Measurements from ENCODE around the gene TBC1D1. TPM values are rescaled to one million over a fixed set of nuclear protein-coding genes. Genes with fewer than 3 reads are reported as not detected.
"Not testable (repeated sequence)": the region's sequence is repeated elsewhere in the genome, so short reads cannot be mapped to it uniquely, and the experiment has no call there.

TBC1D1 gene
- total RNA-seq, 1 donor from 2014 or later: 96.0 TPM

GRCh38 chr4:37917388-37917787 lies 26.5 kb downstream of the TBC1D1 start:
- H3K9me3 ChIP-seq: no peaks in the 10 kb centered on the region
- intact Hi-C loops (cut with DNase I): no loop called here
- no peaks in the 10 kb centered on the region for H3K36me3 ChIP-seq
- no peaks in the 10 kb centered on the region for H3K4me1 ChIP-seq
- H3K27ac ChIP-seq: no peak overlapping the region
- TF ChIP-seq, protein P1, sequence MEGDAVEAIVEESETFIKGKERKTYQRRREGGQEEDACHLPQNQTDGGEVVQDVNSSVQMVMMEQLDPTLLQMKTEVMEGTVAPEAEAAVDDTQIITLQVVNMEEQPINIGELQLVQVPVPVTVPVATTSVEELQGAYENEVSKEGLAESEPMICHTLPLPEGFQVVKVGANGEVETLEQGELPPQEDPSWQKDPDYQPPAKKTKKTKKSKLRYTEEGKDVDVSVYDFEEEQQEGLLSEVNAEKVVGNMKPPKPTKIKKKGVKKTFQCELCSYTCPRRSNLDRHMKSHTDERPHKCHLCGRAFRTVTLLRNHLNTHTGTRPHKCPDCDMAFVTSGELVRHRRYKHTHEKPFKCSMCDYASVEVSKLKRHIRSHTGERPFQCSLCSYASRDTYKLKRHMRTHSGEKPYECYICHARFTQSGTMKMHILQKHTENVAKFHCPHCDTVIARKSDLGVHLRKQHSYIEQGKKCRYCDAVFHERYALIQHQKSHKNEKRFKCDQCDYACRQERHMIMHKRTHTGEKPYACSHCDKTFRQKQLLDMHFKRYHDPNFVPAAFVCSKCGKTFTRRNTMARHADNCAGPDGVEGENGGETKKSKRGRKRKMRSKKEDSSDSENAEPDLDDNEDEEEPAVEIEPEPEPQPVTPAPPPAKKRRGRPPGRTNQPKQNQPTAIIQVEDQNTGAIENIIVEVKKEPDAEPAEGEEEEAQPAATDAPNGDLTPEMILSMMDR (IDR thresholded peaks at IDR 0.05): no peak
- TF ChIP-seq POLR2AphosphoS5 (IDR thresholded peaks at IDR 0.05; ENCODE audit: insufficient read depth in 1 of 2, low read depth in 1 of 2) (no peak), POLR2A (IDR thresholded peaks at IDR 0.05) (no peak)
- no peak overlapping the region for H3K4me3 ChIP-seq
- H3K27me3 ChIP-seq: no peaks in the 10 kb centered on the region
- DNase-seq (ENCODE audit: extremely low spot score in 2 of 2): no peak

DNA sequence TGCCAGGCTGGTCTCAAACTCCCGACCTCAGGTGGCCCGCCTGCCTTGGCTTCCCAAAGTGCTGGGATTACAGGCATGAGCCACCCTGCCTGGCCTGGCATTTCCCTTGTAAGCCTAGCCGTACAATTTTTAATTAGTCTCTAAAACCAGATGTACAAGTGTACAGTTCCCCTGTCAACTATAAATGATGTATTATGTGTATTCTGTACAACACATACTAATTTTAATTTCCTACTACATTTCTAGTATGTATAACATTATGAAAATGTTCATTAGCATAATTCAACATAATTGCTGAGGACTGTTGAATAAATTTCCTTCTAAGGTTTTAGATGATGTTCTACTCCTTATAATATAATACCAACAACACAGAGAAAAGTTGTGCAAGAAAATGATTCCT lies 27.8 kb downstream of the TBC1D1 start:
- H3K9me3 ChIP-seq: no peaks in the 10 kb centered on the region
- intact Hi-C loops (cut with DNase I): no loop called here
- no peaks in the 10 kb centered on the region for H3K4me1 ChIP-seq
- no peak for DNase-seq (ENCODE audit: extremely low spot score in 2 of 2)
- TF ChIP-seq POLR2A (IDR thresholded peaks at IDR 0.05) (no peak), POLR2AphosphoS5 (IDR thresholded peaks at IDR 0.05; ENCODE audit: insufficient read depth in 1 of 2, low read depth in 1 of 2) (no peak)
- TF ChIP-seq, protein P1 (IDR thresholded peaks at IDR 0.05): no peak
- no peak overlapping the region for H3K27ac ChIP-seq
- H3K4me3 ChIP-seq: no peak overlapping the region
- H3K36me3 ChIP-seq: no peaks in the 10 kb centered on the region
- no peaks in the 10 kb centered on the region for H3K27me3 ChIP-seq

DNA sequence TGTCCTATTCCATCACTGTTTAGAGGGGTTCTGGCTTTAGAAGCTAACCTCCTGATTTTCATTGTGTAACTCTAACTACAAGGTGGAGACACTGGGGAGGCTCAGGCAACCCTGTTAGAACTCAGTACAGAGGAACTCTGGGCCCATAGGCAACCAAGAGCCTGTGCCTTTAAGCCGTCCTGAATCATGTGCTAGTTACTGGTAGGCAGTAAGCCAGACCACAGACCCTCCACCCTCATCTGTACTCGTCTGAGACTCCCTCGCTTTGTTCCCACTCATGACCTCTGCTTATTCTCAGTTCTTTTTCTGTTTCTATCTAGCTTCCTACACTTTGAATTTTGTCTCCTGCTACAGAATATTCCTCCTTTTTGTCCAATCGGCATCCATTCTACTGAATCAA lies 31.4 kb downstream of the TBC1D1 start:
- H3K9me3 ChIP-seq: no peaks in the 10 kb centered on the region
- TF ChIP-seq POLR2A (IDR thresholded peaks at IDR 0.05) (no peak), POLR2AphosphoS5 (IDR thresholded peaks at IDR 0.05; ENCODE audit: insufficient read depth in 1 of 2, low read depth in 1 of 2) (no peak)
- TF ChIP-seq, protein P1 (IDR thresholded peaks at IDR 0.05): no peak
- intact Hi-C loops (cut with DNase I): no loop called here
- no peaks in the 10 kb centered on the region for H3K27me3 ChIP-seq
- H3K27ac ChIP-seq: no peak overlapping the region
- H3K4me1 ChIP-seq: no peaks in the 10 kb centered on the region
- no peak for DNase-seq (ENCODE audit: extremely low spot score in 2 of 2)
- no peak overlapping the region for H3K4me3 ChIP-seq
- no peaks in the 10 kb centered on the region for H3K36me3 ChIP-seq

DNA sequence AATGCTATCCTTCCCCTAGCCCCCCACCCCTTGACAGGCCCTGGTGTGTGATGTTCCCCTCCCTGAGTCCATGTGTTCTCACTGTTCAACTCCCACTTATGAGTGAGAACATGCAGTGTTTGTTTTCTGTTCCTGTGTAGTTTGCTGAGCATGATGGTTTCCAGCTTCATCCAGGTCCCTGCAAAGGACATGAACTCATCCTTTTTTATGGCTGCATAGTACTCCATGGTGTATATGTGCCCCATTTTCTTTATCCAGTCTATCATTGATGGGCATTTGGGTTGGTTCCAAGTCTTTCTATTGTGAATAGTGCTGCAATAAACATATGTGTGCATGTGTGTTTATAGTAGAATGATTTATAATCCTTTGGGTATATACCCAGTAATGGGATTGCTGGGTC lies 32.2 kb downstream of the TBC1D1 start:
- H3K4me3 ChIP-seq; H3K9me3 ChIP-seq; H3K36me3 ChIP-seq; H3K4me1 ChIP-seq; H3K27me3 ChIP-seq; H3K27ac ChIP-seq; DNase-seq (ENCODE audit: extremely low spot score in 2 of 2); intact Hi-C loops (cut with DNase I): not testable (repeated sequence)

DNA sequence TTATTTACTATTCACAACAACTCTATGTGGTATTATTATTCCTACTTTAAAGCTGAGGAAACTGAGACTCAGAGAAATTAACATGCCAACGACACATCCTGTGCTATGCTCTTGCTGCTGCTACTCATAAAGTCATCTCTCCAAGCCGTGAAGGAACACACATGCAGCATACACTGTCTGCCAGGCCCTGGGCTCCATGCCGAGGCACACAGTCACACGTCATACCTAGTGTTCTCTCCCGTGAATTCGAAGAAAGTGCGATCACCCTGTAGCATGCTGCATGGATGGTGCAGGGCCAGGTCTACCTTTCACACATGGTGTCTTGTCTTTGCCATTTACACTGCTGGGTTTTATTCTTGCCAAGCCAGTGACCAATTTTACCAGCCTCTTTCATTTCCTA lies 34.1 kb downstream of the TBC1D1 start:
- Histone ChIP-seq H3K27ac (no peak overlapping the region), H3K9me3 (no peaks in the 10 kb centered on the region), H3K36me3 (no peaks in the 10 kb centered on the region), H3K4me1 (peaks cover 9% of the 10 kb centered on the region), H3K4me3 (no peak overlapping the region), H3K27me3 (no peaks in the 10 kb centered on the region)
- intact Hi-C loops (cut with DNase I): no loop called here
- no peak for DNase-seq (ENCODE audit: extremely low spot score in 2 of 2)
- TF ChIP-seq POLR2A (IDR thresholded peaks at IDR 0.05): no peak
- no peak for TF ChIP-seq POLR2AphosphoS5 (IDR thresholded peaks at IDR 0.05; ENCODE audit: insufficient read depth in 1 of 2, low read depth in 1 of 2)
- TF ChIP-seq, protein P1 (IDR thresholded peaks at IDR 0.05): no peak

DNA sequence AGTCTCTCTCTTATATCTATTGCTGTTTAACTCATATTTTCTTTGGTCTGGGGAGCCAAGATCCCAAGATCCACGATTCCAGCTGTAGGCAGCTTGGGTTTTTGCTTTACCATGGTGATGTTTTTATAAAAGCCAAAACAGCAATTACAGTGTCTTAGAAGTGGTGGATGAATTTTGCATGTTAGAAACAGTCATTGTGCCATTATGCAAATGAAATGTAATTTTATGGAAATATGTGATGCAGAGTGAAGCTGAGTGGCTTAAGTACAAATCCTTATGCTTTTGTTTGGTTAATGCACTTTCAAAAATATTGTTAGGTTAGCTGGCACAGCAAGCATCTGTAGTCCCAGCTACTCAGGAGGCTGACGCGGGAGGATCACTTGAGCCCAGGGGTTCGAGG lies 36.5 kb downstream of the TBC1D1 start:
- Histone ChIP-seq H3K4me3 (no peak overlapping the region), H3K27ac (no peak overlapping the region), H3K4me1 (peaks cover 9% of the 10 kb centered on the region), H3K27me3 (no peaks in the 10 kb centered on the region), H3K36me3 (no peaks in the 10 kb centered on the region), H3K9me3 (no peaks in the 10 kb centered on the region)
- TF ChIP-seq POLR2AphosphoS5 (IDR thresholded peaks at IDR 0.05; ENCODE audit: insufficient read depth in 1 of 2, low read depth in 1 of 2): no peak
- TF ChIP-seq, protein P1 (IDR thresholded peaks at IDR 0.05): no peak
- no peak for TF ChIP-seq POLR2A (IDR thresholded peaks at IDR 0.05)
- DNase-seq (ENCODE audit: extremely low spot score in 2 of 2): no peak
- intact Hi-C loops (cut with DNase I): no loop called here

Measured in vagina (tissue), 2 donors.